OCI-LY3 (cell line): ENCODE data around the gene TNFAIP8L1.

Source experiments
- CTCF ChIP-seq: fragments of 200-600, 300-600 bp; sonication (generic); IDR thresholded peaks from 2 replicates; pipeline ENCODE4 v1.5.1; 2014; ENCODE audit warnings: antibody characterized with exemption, low read length, low read depth
- EZH2phosphoT487 ChIP-seq: fragments of 200-600 bp; shearing (Covaris generic); IDR thresholded peaks from 2 replicates; pipeline ENCODE4 v1.6.1; 2018; ENCODE audit warnings: antibody characterized with exemption, mixed run types, low read depth

GRCh38 chr19:4639531-4640246 is 373 bp downstream of the TNFAIP8L1 start:
- no peak for TF ChIP-seq CTCF
- TF ChIP-seq EZH2phosphoT487: no peak
